GM20431 (cell line): Measurements from ENCODE around the gene CT55.
"Not testable (repeated sequence)": the region's sequence is repeated elsewhere in the genome, so short reads cannot be mapped to it uniquely, and the experiment has no call there.

Experiments used
- in situ Hi-C: fragments of 300-500 bp; cut with MseI, MboI; formaldehyde crosslinking; loops from one replicate; pipeline ENCODE4 v1.15.0; 2020; ENCODE audit warnings: low sequenced_read_pairs; ENCODE audit not compliant: unreplicated experiment

The CT55 gene, protein sequence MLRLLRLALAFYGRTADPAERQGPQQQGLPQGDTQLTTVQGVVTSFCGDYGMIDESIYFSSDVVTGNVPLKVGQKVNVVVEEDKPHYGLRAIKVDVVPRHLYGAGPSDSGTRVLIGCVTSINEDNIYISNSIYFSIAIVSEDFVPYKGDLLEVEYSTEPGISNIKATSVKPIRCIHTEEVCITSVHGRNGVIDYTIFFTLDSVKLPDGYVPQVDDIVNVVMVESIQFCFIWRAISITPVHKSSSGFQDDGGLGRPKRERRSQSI

DNA sequence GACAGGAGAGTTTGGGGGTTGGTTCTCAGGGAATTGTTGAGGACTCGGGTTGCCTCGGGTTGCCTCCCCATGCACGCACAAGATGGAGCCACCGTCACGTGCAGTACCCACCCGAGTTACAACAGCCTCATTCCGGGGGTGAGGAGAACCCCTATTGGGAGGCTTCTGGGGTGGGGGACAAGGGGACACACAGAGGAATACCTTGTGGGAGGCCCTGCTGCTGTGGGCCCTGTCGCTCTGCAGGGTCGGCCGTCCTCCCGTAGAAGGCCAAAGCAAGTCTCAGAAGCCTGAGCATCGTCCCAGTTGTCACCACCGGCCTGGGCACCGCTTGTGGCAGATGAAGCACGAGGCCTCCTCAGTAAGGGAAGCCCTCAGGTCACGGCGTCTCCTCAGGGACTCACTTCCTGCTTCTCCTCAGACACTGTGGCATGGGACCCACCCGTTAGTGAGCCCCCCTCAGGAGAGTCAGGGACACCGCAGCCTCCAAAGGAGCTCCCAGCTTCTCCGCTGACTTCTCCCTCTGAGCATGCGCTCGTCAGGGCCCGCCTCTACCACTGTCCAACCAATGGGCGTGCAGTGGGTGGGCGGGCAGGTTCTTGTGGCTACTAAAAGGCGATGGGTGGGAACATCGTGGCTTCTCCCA, at the start of gene CT55:
TSS of gene CT55 (minus strand) at position 522 of the 643 bp plus-strand sequence. CDS start at position 295, 227 bp downstream.
- in situ Hi-C loops, result no loop called here

DNA sequence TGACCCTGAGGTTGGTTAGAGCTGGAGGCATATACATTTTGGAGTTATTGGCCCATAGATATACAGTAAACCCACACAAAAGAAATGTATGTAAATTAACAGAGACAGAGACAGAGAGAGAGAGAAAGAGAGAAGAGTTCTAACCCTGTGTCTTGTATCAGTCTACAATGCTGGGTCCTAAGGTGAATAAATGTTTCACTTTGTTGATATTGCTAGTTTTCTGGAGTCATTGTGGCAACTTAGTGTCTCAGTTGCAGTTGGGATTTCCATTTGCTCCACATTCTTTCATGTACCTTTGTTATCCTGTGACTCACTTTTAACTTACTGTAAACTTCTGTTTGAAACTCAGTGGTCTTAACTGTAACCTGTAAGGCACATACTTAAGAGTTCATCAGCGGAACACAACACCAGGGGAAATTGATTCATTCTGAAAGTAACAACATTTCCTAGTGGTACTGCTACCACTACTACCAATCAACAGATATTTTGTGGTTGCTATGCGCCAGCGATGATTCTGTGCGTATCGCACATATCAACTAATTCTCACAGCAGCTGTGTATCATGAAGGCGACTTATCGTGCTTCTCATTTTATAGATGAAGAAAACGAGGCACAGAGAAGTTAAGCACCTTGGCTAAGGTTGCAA, 42.1 kb upstream of the CT55 start:
- in situ Hi-C loops, result no loop called here

DNA sequence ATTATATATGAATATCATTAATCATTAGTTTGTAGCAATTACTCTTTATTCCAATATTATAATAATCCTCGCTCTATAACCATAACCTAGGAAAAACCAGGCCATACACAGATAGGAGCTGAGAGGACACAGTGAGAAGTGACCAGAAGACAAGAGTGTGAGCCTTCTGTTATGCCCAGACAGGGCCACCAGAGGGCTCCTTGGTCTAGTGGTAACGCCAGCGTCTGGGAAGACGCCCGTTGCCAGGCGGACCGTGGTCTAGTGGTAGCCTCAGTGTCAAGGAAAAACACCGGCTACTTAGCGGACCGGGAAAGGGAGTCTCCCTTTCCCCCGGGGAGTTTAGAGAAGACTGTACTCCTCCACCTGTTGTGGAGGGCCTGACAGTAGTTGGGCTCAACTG, 35.2 kb upstream of the CT55 start:
- in situ Hi-C loops, result not testable (repeated sequence)

DNA sequence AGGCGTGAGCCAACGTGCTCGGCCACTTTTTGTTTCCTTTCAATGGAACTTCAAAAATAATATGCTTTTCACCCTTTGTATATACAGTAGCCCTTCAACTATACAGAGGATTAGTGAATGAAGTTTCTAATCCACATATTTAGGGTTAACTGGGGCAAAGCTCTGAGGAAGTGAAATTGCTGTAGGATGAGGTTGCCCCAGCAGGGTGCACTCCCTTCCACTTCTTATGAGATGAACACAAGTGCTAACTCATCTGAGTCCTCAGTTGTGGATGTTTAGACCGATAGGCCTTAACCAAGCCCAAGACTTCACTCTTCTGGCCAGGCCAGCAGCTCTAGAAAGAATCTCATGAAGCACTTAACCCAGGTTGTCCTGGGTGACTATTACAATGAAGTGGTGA, 29.1 kb upstream of the CT55 start:
- in situ Hi-C loops, result no loop called here

DNA sequence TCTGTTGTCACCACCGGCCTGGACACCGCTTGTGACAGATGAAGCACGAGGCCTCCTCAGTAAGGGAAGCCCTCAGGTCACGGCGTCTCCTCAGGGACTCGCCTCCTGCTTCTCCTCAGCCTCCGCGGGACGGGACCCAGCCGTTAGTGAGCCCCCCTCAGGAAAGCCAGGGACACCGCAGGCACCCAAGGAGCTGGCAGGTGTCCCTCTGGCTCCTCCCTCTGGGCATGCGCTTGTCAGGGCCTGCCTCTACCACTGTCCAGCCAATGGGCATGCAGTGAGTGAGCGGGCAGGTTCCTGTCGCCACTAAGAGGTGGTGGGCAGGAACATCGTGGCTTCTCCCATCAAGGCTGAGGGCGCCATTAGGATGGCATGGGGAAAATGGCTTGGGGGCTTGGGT, 23.5 kb upstream of the CT55 start:
- in situ Hi-C loops, result no loop called here

DNA sequence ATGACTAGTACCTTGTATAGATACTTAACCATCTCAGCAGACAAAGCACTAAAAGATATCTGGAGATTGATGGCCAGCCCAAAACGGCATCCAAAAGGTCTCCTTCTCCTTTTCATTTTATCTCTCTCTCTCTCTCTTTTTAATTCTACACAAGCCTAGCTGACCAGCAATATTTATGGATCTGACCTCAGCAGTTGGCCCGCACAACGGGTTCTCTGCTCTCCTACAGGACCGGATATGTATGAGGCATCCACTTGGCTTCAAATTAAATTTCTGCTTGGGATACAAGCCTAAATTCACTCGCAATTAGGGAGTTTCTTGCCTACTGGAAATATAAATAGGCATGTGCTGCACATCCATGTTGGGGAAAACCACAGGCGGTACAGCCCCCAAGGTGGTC, 22.5 kb upstream of the CT55 start:
- in situ Hi-C loops, result no loop called here

DNA sequence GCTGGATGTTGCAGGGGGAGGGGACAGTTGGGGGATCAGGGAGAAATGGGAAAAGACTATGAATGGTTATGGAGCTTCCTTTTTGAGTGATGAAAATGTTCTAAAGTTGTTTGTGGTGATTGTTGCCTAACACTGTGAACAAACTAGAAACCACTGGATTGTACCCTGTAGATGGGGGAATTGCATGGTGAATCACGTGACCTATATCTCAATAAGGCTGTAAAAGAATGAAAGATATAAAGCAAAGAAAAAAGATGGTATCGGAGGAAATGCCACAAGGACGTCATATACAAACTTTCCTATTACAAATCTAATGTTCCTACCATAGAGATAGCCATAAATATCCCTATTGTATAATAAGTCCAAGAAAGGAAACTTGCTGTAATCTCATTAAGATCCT, 20.6 kb upstream of the CT55 start:
- in situ Hi-C loops, result no loop called here

DNA sequence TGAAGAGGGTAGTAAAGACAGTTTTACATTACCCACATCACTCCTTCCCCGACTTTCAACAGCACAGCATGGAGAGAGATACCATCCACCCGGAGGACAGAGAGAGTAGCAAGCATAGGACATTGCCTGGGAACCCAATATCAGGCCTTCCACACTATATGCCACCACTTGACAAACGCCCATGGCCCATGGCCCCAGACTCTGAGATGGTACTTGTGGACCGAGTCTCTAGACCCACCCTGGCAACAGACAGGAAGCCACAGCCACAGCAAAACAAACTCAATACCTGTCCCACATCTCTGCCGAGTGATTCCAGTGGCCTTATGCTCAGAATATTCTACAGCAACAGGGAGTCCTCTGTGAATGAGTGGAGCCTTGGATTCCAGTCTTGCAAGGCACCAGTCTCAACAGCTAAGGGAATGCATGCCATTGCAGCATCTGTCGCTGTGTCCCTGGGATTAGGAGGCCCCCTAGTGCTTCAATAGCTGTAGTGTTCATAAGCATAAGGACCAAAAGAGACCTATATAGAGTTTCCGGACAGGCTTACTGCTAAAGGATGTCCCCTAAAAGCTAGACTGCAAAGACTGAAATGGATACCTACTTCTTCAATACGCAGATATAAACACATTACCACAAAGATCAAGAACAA, 14.7 kb upstream of the CT55 start:
- in situ Hi-C loops, result no loop called here

DNA sequence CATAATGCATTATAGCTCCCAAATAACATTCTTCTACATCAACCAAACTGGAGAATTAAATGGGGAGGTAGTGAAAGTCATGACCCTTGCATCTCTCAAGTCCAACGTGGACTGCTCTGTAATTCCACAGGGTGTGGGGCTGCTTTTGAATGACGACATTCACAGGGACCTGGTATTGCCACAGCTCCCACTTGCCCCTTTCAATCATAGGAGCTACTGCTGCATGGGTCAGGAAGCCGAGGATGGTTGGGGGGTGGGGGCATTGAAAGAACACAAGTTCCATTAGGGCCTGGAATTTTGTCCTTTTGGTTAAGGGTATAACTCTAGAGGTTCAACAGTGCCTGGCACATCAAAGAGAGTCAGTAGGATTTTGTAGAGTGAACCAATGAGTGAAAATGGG, 7.4 kb upstream of the CT55 start:
- in situ Hi-C loops, result no loop called here

DNA sequence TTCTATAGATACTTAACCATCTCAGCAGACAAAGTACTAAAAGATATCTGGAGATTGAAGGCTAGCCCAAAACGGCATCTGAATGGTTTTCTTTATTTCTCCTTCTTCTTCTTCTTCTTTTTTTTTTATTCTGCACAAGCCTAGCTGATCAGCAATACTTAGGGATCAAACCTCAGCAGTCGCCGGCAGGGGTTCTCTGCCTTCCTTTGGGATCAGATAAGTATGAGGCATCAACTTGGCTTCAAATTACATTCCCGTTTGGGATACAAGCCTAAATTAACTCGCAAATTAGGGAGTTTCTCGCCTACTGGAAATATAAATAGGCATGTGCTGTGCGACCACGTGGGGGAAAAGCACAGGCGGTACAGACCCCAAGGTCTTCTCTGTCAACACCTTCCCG, 730 bp downstream of the CT55 start:
- in situ Hi-C loops, result no loop called here

DNA sequence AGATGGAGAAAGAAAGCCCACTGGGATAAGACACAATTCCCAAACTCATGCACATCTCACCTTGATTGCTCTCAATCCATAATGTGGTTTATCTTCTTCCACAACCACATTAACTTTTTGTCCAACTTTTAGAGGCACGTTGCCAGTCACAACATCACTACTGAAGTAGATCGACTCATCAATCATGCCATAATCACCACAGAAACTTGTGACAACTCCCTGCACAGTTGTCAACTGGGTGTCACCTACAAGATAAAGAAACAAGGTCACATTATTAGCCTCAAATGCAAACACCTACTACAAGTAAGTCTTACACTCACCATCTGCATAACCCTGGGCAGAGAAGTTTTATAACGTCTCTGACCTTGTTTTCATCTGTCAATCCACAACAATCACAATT, 1.7 kb downstream of the CT55 start:
- in situ Hi-C loops, result not testable (repeated sequence)

DNA sequence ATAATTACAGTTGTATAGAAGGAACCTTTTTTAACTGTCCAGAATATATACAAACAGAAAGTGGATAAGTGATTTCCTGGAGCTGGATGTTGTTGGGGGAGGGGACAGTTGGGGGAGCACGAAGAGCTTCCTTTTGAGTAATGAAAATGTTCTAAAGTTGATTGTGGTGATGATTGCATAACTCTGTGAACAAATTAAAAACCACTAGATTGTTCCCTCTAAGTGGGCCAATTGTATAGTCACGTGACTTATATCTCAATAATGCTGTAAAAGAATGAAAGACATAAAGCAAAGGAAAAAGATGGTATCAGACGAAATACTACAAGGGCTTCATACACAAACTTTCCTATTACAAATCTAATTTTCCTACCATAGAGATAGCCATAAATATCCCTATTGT, 2.7 kb downstream of the CT55 start:
- in situ Hi-C loops, result no loop called here

DNA sequence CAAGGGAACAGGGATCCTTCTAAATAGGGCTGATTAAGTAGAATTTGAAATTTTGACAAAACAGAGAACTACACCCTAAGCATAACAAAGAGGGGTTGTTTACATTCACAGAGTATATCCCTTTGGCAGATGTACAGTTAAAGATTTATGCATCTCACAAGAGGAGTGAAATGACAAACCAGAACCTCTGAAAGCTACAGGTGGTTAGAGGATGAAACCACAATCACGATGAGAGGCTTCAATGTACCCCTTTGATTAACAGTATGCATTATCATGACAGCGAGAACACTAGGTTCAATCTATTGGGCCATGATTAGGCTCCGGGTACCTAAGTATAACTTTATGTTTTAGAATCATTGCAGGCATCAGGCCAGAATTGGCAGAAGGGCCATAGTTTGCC, 16.5 kb downstream of the CT55 start:
- in situ Hi-C loops, result not testable (repeated sequence)

DNA sequence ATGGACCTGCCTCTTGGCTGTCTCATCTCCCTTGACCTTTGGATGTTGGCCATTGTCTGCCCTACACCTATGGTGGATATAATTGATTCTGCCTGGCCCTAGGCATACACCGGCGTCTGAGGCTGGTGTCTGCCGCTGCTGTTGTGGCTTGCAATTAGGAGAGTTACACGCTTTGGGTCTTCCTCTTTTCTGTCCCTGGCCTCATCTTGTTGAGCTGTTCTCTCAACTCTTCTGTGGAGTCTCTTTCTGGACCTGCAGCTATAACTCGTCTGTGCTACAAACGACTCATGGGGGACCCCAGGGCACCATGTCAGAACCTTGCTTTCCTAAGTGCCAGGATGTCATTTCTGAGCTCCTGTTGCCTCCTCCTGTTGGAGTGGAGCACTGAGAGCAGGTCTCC, 45.1 kb downstream of the CT55 start:
- in situ Hi-C loops, result not testable (repeated sequence)

DNA sequence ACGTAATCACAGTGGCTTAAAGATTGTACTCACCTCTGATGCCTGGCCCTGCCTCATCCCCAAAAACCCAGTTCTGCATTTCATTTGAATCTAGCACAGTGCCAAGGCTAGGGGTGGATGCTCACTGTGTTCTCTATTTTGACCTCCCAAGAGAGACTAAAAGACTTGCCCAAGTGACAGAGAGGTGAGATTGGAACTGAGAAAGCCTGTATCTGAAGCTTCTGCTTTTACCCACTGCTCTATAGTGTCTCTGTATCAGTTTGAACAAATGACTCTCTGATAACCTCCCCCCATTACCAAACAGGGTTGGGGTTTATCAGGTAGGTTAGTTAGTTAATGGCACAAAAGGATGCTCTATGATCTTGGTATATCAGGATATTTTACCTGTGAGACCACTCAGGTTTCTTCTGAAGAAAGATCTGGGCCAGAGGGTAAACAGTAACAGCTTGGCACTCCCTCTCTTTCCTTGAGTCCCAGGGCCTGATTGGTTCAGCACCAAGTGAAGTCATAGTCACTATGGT, 51.1 kb downstream of the CT55 start, which contains the start of gene ETDB:
TSS of gene ETDB (minus strand) at position 471 of the 521 bp plus-strand sequence. CDS start 1,265 bp downstream, outside the sequence.
- in situ Hi-C loops, result not testable (repeated sequence)

DNA sequence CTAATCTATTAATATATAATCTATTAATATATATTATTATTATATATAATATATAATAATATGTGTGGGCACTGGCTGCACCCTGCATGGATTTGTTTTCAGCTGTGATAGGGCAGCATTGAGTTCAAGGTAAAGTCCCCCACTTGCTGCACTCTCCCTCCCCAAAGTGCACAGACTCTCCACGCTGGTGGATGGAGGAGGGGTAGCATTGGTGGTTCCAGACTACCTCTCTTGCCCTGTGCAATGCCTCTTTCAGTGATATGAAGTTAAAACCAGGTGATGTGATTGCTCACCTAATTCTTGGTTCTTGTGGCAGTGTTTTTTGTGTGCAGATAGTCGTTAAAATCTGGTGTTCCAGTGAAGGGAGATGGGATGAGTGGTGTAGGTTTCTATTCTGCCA, 55.1 kb downstream of the CT55 start:
- in situ Hi-C loops, result not testable (repeated sequence)

DNA sequence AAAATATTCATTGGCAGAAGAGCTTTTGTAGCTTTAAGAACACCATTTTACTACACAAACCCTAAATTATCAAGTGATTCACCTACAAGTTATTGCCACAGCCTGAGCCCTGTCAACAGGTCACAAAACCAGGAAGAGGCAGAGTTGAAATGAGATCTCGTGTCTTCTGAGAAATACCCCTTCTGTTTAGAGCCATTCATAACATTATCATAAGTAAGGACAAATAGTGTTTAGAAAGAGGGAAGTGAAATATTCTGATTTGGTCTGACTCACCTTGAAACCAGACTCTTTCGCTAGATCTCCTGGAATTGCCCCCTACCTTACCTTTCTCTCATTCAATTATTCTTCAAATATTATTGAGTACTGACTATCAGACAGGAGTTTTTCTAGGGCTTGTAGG, 56.8 kb downstream of the CT55 start:
- in situ Hi-C loops, result no loop called here

DNA sequence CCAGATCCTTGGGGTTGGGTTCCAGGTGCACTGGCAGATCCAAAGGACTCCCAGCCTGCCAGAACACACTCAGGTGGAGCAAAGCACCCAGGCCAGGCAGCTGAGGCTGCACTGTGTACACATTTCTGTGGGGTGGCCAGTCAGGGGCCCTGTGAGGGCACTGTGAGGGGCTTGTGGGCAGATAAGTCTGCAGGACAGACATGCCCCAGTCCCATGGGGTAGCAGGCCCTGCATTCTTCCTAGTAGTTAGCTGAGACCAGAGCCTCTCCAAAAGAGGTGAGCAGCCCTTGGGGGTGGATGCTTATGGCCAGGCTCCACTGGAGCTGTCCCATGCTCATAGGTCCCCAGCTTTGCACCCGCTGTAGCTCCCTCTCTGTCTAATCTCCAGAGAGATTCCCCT, 58.5 kb downstream of the CT55 start:
- in situ Hi-C loops, result no loop called here

DNA sequence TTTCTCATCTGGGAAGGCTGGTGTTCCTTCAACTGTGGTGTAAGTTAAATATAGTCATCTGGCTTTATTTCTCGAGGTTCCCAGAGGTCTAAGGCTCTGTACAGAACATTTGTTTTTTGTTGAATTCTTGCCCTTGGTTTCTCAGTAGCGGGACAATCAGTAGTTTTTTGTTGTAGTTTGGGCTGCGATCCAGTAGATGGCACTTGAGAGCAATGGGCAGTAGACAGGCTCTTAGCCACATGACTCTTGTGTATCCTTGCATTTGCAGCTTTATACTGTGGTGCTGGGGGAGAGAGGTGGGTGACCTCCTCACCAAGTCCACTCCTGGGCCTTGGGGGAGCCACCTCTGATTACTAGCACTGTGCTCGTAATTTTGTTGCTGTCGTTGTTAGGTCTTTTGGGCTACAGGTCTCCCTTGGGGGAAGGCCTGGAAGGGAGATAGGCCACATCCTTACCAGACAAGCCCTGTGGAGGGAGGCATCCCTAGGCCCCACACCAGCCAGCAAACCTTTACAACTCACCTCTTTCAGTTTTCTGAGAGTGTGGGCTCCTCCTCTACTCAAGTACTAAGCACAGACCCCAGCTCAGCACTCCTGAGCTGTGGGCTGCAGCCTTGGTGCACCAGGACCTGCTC, 59.0 kb downstream of the CT55 start:
- in situ Hi-C loops, result no loop called here

DNA sequence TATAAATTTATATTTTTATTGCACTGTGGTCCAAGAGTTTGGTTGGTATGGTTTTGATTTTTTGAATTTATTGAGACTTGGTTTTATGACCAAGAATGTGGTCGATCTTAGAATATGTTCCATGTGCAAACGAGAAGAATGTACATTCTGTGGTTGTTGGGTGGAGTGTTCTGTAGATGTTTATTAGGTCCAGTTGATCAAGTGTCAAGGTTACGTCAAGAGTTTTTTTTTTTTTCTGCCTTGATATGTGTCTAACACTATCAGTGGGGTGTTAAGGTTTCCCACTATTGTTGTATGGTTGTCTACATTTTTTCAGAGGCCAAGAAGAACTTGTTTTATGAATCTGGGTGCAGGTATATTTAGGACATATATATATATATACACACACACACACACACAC, 61.6 kb downstream of the CT55 start:
- in situ Hi-C loops, result no loop called here
